HepG2 (cell line): Measurements from ENCODE around the gene CMTM4. TPM values are rescaled to one million over a fixed set of nuclear protein-coding genes. Genes with fewer than 3 reads are reported as not detected.

ENCODE experiments used
- AKAP8 ChIP-seq: sonication (generic); formaldehyde crosslinking; IDR thresholded peaks from 2 replicates; pipeline ENCODE4 v1.5.1; 2020; ENCODE audit warnings: mild to moderate bottlenecking, missing genetic modification reagents
- ASH2L ChIP-seq: fragments of 300-600, 200-600 bp; sonication (generic); IDR thresholded peaks from 2 replicates; pipeline ENCODE4 v1.7.0; 2017; ENCODE audit warnings: low read depth, mild to moderate bottlenecking, moderate library complexity, mixed read lengths, low read length; ENCODE audit not compliant: insufficient read length
- BHLHE40 ChIP-seq: IDR thresholded peaks from 2 replicates; pipeline ENCODE4 v1.6.1; 2011; ENCODE audit warnings: low read length, improper control_type of control experiment
- DPF2 ChIP-seq: sonication (generic); formaldehyde crosslinking; IDR thresholded peaks from 2 replicates; pipeline ENCODE4 v1.4.0; 2020; ENCODE audit warnings: mild to moderate bottlenecking, low read depth, missing genetic modification reagents, borderline replicate concordance
- GABPA ChIP-seq, 2 experiments: IDR thresholded peaks; 2 replicates each; pipeline ENCODE4 v1.6.1; 2011 to 2016; ENCODE audit warnings: low read depth in 2 of 2, low read length in 1 of 2, missing biosample characterization in 1 of 2, missing genetic modification characterization in 1 of 2
- NFRKB ChIP-seq: fragments of 450-650 bp; IDR thresholded peaks from 2 replicates; pipeline ENCODE4 v1.6.1; 2017
- PCBP1 ChIP-seq: fragments of 200-400 bp; formaldehyde crosslinking; IDR thresholded peaks from 2 replicates; pipeline ENCODE4 v1.6.1; 2017; ENCODE audit warnings: mild to moderate bottlenecking, low read depth, low read length, borderline replicate concordance
- RELA ChIP-seq: sonication (generic); formaldehyde crosslinking; IDR thresholded peaks from 2 replicates; pipeline ENCODE4 v1.4.0; 2020; ENCODE audit warnings: missing genetic modification reagents
- SALL2 ChIP-seq: sonication (generic); formaldehyde crosslinking; IDR thresholded peaks from 2 replicates; pipeline ENCODE4 v1.8.1; 2023; ENCODE audit warnings: mild to moderate bottlenecking, missing genetic modification reagents, inconsistent platforms
- SOX5 ChIP-seq: IDR thresholded peaks from 2 replicates; pipeline ENCODE4 v1.6.1; 2016; ENCODE audit warnings: borderline replicate concordance
- TBX2 ChIP-seq: sonication (generic); formaldehyde crosslinking; IDR thresholded peaks from 2 replicates; pipeline ENCODE4 v1.5.0; 2020; ENCODE audit warnings: missing genetic modification reagents, mild to moderate bottlenecking, borderline replicate concordance
- TOE1 ChIP-seq: sonication (generic); formaldehyde crosslinking; IDR thresholded peaks from 2 replicates; pipeline ENCODE4 v1.4.0; 2020; ENCODE audit warnings: mild to moderate bottlenecking, missing genetic modification reagents
- ZMYM2 ChIP-seq: sonication (generic); formaldehyde crosslinking; IDR thresholded peaks from 2 replicates; pipeline ENCODE4 v1.8.0; 2022; ENCODE audit warnings: mild to moderate bottlenecking, missing genetic modification reagents
- ZNF230 ChIP-seq: sonication (generic); formaldehyde crosslinking; IDR thresholded peaks from 2 replicates; pipeline ENCODE4 v1.4.0; 2020; ENCODE audit warnings: mild to moderate bottlenecking, missing genetic modification reagents
- ZNF282 ChIP-seq: fragments of 450-650 bp; IDR thresholded peaks from 2 replicates; pipeline ENCODE4 v1.6.1; 2018; ENCODE audit not compliant: partially characterized antibody
- ZNF549 ChIP-seq: sonication (generic); formaldehyde crosslinking; IDR thresholded peaks from 2 replicates; pipeline ENCODE4 v1.5.0; 2020; ENCODE audit warnings: missing genetic modification reagents
- ZNF776 ChIP-seq: sonication (generic); formaldehyde crosslinking; IDR thresholded peaks from 2 replicates; pipeline ENCODE4 v1.4.0; 2020; ENCODE audit warnings: mild to moderate bottlenecking, missing genetic modification reagents
- ZNF781 ChIP-seq: sonication (generic); formaldehyde crosslinking; IDR thresholded peaks from 2 replicates; pipeline ENCODE4 v1.5.1; 2020; ENCODE audit warnings: borderline replicate concordance, mild to moderate bottlenecking, missing genetic modification reagents; ENCODE audit errors: not compliant biosample characterization
- ZNF816 ChIP-seq: sonication (generic); formaldehyde crosslinking; IDR thresholded peaks from 2 replicates; pipeline ENCODE4 v1.8.0; 2022; ENCODE audit warnings: missing genetic modification reagents, mild to moderate bottlenecking, borderline replicate concordance
- polyA plus RNA-seq, 8 experiments: library from polyadenylated mRNA; depleted of rRNA in 3 of 8; stranded (reverse) in 7 of 8; unstranded in 1 of 8; fragments of >200 nt; fragmentation: Illumina TruSeq in 4 of 8; extraction: Trizol in 4 of 8; gene quantifications; 2 replicates each; pipeline versions ENCODE4 v1.2.1 to v1.2.3, GENCODE V29; 2011 to 2016; ENCODE audit warnings: low read depth in 4 of 8, missing spikeins in 1 of 8, mixed read lengths in 1 of 8; ENCODE audit not compliant: insufficient read depth in 1 of 8
- total RNA-seq, 5 experiments: library from RNA; depleted of rRNA; stranded (reverse); fragments of >200 nt; fragmentation: Illumina TruSeq; extraction: Trizol; gene quantifications; 2 replicates each; pipeline ENCODE4 v1.2.3, GENCODE V29; 2016; ENCODE audit warnings: low read depth in 1 of 5
- TF ChIP-seq, protein P1 (sequence below): sonication (generic); formaldehyde crosslinking; IDR thresholded peaks from 2 replicates; pipeline ENCODE4 v1.9.0; 2021; ENCODE audit warnings: mild to moderate bottlenecking, missing genetic modification reagents
- TF ChIP-seq, protein P2 (sequence below): sonication (generic); formaldehyde crosslinking; IDR thresholded peaks from 2 replicates; pipeline ENCODE4 v1.8.0; 2022; ENCODE audit warnings: mild to moderate bottlenecking, missing genetic modification reagents; ENCODE audit not compliant: insufficient replicate concordance

CMTM4 gene
- total and polyA plus RNA-seq, 2 of the 13 experiments (the other 11 are each of a cell fraction or from before 2014, with no cell fraction given) = 32.0 to 36.3 TPM

DNA sequence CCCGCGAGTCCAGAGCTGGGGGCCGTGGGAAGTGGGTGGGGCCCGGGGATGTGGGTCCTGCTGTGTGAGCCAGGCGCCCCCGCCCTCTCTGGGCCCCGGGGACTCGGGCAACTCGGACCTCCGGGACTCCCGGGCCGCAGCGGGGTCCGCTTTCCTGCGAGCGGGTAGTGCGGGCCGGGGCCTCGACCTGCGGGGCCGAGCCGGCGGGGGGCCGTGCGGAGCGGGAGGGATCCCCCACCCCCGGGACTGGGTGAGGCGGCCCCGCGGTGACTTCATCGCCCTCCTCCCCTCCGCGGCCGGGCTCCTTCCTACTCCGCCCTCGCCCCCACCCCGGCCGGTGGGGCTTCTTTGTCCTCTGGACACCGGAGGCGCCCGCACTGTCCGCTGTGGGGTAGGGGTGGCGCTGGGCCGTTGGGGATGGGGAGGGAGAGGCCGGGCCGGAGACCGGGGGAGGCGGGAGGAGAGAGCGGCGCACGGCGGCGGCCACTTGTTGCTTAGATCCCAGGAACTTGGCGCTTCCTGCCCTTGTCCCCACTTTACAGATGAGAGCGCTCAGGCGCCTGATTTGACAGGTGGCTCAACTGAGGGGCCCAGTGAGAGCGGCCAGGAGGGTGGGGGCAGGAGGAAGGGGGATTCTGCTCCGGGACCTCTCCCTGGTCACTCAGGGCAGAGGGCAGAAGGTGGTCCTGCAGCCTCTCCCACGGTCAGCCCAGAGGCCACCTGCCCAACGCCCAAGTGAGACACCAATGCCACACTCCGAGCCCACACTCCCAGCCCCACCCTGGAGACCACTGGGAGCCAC lies 91.2 kb downstream of the CMTM4 start (continued):
- no peak for TF ChIP-seq ZNF816 (CRISPR knock-in tag)
- TF ChIP-seq ASH2L = peak; percentile 32
- no peak for TF ChIP-seq SALL2 (CRISPR knock-in tag)
- TF ChIP-seq, protein P1, sequence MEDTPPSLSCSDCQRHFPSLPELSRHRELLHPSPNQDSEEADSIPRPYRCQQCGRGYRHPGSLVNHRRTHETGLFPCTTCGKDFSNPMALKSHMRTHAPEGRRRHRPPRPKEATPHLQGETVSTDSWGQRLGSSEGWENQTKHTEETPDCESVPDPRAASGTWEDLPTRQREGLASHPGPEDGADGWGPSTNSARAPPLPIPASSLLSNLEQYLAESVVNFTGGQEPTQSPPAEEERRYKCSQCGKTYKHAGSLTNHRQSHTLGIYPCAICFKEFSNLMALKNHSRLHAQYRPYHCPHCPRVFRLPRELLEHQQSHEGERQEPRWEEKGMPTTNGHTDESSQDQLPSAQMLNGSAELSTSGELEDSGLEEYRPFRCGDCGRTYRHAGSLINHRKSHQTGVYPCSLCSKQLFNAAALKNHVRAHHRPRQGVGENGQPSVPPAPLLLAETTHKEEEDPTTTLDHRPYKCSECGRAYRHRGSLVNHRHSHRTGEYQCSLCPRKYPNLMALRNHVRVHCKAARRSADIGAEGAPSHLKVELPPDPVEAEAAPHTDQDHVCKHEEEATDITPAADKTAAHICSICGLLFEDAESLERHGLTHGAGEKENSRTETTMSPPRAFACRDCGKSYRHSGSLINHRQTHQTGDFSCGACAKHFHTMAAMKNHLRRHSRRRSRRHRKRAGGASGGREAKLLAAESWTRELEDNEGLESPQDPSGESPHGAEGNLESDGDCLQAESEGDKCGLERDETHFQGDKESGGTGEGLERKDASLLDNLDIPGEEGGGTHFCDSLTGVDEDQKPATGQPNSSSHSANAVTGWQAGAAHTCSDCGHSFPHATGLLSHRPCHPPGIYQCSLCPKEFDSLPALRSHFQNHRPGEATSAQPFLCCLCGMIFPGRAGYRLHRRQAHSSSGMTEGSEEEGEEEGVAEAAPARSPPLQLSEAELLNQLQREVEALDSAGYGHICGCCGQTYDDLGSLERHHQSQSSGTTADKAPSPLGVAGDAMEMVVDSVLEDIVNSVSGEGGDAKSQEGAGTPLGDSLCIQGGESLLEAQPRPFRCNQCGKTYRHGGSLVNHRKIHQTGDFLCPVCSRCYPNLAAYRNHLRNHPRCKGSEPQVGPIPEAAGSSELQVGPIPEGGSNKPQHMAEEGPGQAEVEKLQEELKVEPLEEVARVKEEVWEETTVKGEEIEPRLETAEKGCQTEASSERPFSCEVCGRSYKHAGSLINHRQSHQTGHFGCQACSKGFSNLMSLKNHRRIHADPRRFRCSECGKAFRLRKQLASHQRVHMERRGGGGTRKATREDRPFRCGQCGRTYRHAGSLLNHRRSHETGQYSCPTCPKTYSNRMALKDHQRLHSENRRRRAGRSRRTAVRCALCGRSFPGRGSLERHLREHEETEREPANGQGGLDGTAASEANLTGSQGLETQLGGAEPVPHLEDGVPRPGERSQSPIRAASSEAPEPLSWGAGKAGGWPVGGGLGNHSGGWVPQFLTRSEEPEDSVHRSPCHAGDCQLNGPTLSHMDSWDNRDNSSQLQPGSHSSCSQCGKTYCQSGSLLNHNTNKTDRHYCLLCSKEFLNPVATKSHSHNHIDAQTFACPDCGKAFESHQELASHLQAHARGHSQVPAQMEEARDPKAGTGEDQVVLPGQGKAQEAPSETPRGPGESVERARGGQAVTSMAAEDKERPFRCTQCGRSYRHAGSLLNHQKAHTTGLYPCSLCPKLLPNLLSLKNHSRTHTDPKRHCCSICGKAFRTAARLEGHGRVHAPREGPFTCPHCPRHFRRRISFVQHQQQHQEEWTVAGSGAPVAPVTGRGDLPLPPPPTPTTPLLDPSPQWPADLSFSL = peak; percentile 2; the same call in 1 of the 2 replicates
- TF ChIP-seq TOE1 (CRISPR knock-in tag) = no peak
- 0 out of 2 replicates have a peak, but pooled peaks have one; percentile 3 for TF ChIP-seq DPF2 (CRISPR knock-in tag)
- TF ChIP-seq ZNF282 = no peak
- TF ChIP-seq ZNF781 (CRISPR knock-in tag) = no peak
- TF ChIP-seq, protein P2, sequence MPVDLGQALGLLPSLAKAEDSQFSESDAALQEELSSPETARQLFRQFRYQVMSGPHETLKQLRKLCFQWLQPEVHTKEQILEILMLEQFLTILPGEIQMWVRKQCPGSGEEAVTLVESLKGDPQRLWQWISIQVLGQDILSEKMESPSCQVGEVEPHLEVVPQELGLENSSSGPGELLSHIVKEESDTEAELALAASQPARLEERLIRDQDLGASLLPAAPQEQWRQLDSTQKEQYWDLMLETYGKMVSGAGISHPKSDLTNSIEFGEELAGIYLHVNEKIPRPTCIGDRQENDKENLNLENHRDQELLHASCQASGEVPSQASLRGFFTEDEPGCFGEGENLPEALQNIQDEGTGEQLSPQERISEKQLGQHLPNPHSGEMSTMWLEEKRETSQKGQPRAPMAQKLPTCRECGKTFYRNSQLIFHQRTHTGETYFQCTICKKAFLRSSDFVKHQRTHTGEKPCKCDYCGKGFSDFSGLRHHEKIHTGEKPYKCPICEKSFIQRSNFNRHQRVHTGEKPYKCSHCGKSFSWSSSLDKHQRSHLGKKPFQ (CRISPR knock-in tag) = peak; percentile 51
- peak; percentile 44; the same call in 1 of the 2 replicates for TF ChIP-seq AKAP8 (CRISPR knock-in tag)
- TF ChIP-seq ZMYM2 (CRISPR knock-in tag) = peak; percentile 31; the same call in 1 of the 2 replicates
- TF ChIP-seq TBX2 (CRISPR knock-in tag) = peak; percentile 38; the same call in 1 of the 2 replicates
- TF ChIP-seq GABPA (IDR thresholded peaks at IDR 0.05; ENCODE audit: low read depth, low read length) = no peak
- TF ChIP-seq GABPA (CRISPR knock-in tag; IDR thresholded peaks at IDR 0.05; ENCODE audit: low read depth) = no peak
- no peak for TF ChIP-seq ZNF776 (CRISPR knock-in tag)
- peak; percentile 51; the same call in 1 of the 2 replicates for TF ChIP-seq ZNF230
- TF ChIP-seq NFRKB = no peak
- TF ChIP-seq BHLHE40 = no peak
- 0 out of 2 replicates have a peak, but pooled peaks have one; percentile 2 for TF ChIP-seq RELA
- no peak for TF ChIP-seq SOX5 (CRISPR knock-in tag)
- no peak for TF ChIP-seq ZNF549
- TF ChIP-seq PCBP1 = peak; percentile 23; the same call in 1 of the 2 replicates
